Thoracic aorta (tissue), 2 donors: ENCODE data around the gene FKBP5. TPM values are rescaled to one million over a fixed set of nuclear protein-coding genes. Genes with fewer than 3 reads are reported as not detected.

Source experiments
- ATAC-seq: fragments of 150-250 bp; one replicate; pipeline ENCODE4 v1.8.0; 2017; ENCODE audit warnings: low read depth; ENCODE audit not compliant: insufficient number of reproducible peaks, low FRiP score
- DNase-seq: peaks from one replicate; pipeline ENCODE4 v3.0.0-alpha.2; 2020; ENCODE audit warnings: low spot score
- H3K27ac ChIP-seq, 2 donors: fragments of 200-600 bp; sonication (generic); 1 replicate in 1 of 2; 2 replicates in 1 of 2; pipeline ENCODE4 v1.5.1; 2016; ENCODE audit warnings: mild to moderate bottlenecking in 2 of 2, moderate library complexity in 2 of 2
- H3K27me3 ChIP-seq: fragments of 200-600 bp; sonication (generic); replicated peaks from 2 replicates; pipeline ENCODE4 v1.6.0; 2016; ENCODE audit warnings: mild to moderate bottlenecking; ENCODE audit not compliant: insufficient read depth
- H3K36me3 ChIP-seq: fragments of 200-600 bp; sonication (generic); one replicate; pipeline ENCODE4 v1.5.1; 2016
- H3K4me1 ChIP-seq, 2 donors: fragments of 200-600 bp; sonication (generic); 1 replicate in 1 of 2; 2 replicates in 1 of 2; pipeline versions ENCODE4 v1.5.1 to v1.6.0; 2016; ENCODE audit warnings: low read depth in 2 of 2, mild to moderate bottlenecking in 1 of 2; ENCODE audit not compliant: control insufficient read depth in 1 of 2
- H3K4me3 ChIP-seq: fragments of 200-600 bp; sonication (generic); 2 replicates; pipeline ENCODE4 v1.5.1; 2016; ENCODE audit warnings: mild to moderate bottlenecking
- H3K9me3 ChIP-seq: fragments of 200-600 bp; sonication (generic); 2 replicates; pipeline ENCODE4 v1.5.1; 2016
- CTCF ChIP-seq: fragments of 200-600 bp; sonication (generic); IDR thresholded peaks from one replicate; pipeline ENCODE4 v1.5.1; 2019; ENCODE audit warnings: antibody characterized with exemption
- total RNA-seq, 2 donors: library from RNA; depleted of rRNA; stranded (reverse); fragments of >200 nt; gene quantifications; one replicate each; pipeline versions ENCODE4 v1.1.0 to v1.2.3, GENCODE V29; 2016

Gene FKBP5
- total RNA-seq, 2 donors from 2014 or later: 156 to 271 TPM

DNA sequence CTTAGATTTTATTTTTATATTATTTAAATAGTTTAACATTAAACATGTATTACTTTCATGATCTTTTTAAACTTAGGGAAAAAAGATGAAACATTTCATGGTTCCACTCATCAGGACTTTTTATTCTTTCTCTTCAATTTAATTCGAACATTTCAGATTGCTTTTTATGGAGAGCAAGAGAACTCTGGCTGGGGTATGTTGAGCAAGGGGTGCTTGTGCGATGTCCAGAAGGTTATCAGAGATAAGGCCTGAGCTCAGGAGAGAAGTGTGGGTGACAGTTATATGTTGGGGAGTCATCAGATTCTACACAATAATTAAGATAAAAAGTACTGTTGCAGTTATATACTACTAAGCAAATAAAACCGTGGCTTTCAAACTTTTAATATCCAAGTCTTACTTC, 37.5 kb downstream of the FKBP5 start:
- no peak for ATAC-seq
- TF ChIP-seq CTCF: no peak

GRCh38 chr6:35650015-35650414, 38.7 kb downstream of the FKBP5 start:
- H3K36me3 ChIP-seq: peaks cover 13% of the 10 kb centered on the region
- ATAC-seq (no peak), DNase-seq (no peak)
- H3K4me1 ChIP-seq: peaks cover 0 to 11% of the 10 kb centered on the region in 2 donors
- H3K4me3 ChIP-seq: no peak overlapping the region
- no peak for TF ChIP-seq CTCF
- no peak overlapping the region for H3K27ac ChIP-seq
- no peaks in the 10 kb centered on the region for H3K9me3 ChIP-seq
- no peaks in the 10 kb centered on the region for H3K27me3 ChIP-seq

More for the DNA sequence above, 37.5 kb downstream of the FKBP5 start:
- no peak for DNase-seq
- H3K36me3 ChIP-seq: peaks cover 7% of the 10 kb centered on the region
- no peak overlapping the region for H3K27ac ChIP-seq
- no peak overlapping the region for H3K4me3 ChIP-seq
- H3K9me3 ChIP-seq: no peaks in the 10 kb centered on the region
- H3K4me1 ChIP-seq: peaks cover 0 to 8% of the 10 kb centered on the region in 2 donors
- H3K27me3 ChIP-seq: no peaks in the 10 kb centered on the region

GRCh38 chr6:35648203-35648602, 40.5 kb downstream of the FKBP5 start:
- no peak overlapping the region for H3K27ac ChIP-seq
- H3K27me3 ChIP-seq: no peaks in the 10 kb centered on the region
- DNase-seq (no peak), ATAC-seq (no peak)
- no peak for TF ChIP-seq CTCF
- H3K36me3 ChIP-seq: peaks cover 18% of the 10 kb centered on the region
- no peak overlapping the region for H3K4me3 ChIP-seq
- H3K4me1 ChIP-seq: peaks cover 2 to 13% of the 10 kb centered on the region in 2 donors
- H3K9me3 ChIP-seq: no peaks in the 10 kb centered on the region

GRCh38 chr6:35647400-35647799, 41.3 kb downstream of the FKBP5 start:
- Histone ChIP-seq H3K27ac (no peak overlapping the region), H3K36me3 (peaks cover 20% of the 10 kb centered on the region), H3K4me1 (peaks cover 8 to 16% of the 10 kb centered on the region in 2 donors), H3K9me3 (no peaks in the 10 kb centered on the region), H3K27me3 (no peaks in the 10 kb centered on the region), H3K4me3 (no peak overlapping the region)
- DNase-seq: no peak
- no peak for TF ChIP-seq CTCF
- no peak for ATAC-seq

- H3K4me1 ChIP-seq: peaks cover 8 to 15% of the 10 kb centered on the region in 2 donors
Measured at GRCh38 chr6:35643162-35643535, 45.6 kb downstream of the FKBP5 start.

More at GRCh38 chr6:35643162-35643535, 45.6 kb downstream of the FKBP5 start:
- Histone ChIP-seq H3K36me3 (peaks cover 58% of the 10 kb centered on the region), H3K27ac (no peak overlapping the region), H3K4me3 (no peak overlapping the region), H3K9me3 (no peaks in the 10 kb centered on the region), H3K27me3 (no peaks in the 10 kb centered on the region)
- no peak for TF ChIP-seq CTCF
- ATAC-seq (no peak), DNase-seq (no peak)
